CD4-positive, alpha-beta T cell treated with Interleukin-12 subunit alpha and Interleukin-12 subunit beta, for 1 hour (primary cell): ENCODE results near the gene RNF121.

ENCODE experiments used
- DNase-seq: peaks from one replicate; pipeline ENCODE4 v3.0.0-alpha.2; 2020

The RNF121 gene

GRCh38 chr11:72039031-72039855 is 110.4 kb downstream of the RNF121 start:
- DNase-seq: no peak

GRCh38 chr11:72039856-72040401 is 111.1 kb downstream of the RNF121 start:
- peak; percentile 24 for DNase-seq

DNA sequence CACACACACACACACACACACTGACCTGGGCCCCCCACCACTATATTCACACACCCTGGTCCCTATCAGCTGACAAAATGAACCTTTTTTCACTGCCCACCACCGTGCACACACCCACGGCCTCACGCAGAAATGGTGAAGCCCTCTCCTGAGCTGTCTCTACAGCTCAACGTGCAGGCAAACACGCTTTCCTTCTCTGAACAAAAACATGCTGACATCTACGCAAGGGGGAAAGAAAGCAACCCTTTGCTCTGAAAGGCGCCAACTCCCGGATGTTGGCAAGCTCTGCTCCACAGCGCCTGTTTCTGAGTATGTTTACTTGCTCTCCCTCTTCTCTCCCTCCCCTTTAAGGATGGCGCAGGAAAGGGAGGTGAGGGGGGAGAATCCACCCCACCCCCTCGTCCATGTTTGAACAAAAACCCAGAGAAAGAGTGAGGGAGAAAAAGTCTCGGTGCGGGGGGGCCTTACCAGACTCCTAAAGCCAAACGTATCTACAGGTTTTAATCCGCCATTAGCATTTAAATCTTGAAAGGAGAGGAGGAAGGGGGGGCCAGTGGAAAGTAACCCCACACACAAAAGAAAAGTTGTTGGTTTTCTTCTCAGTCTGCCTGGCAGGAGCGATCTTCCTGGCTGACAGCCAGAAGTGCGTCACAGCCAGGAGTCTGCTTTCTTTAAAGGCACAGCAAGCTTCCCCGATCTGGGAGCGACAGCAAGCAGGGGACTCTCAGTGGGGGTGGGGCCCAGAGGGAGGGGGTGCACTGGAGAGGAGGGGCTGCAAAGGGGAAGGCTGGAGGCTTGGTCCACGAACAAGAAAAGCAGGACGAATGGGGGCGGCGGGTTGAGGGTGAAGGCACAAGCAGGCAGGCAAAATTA is 111.9 kb downstream of the RNF121 start:
- peak; percentile 81 for DNase-seq

DNA sequence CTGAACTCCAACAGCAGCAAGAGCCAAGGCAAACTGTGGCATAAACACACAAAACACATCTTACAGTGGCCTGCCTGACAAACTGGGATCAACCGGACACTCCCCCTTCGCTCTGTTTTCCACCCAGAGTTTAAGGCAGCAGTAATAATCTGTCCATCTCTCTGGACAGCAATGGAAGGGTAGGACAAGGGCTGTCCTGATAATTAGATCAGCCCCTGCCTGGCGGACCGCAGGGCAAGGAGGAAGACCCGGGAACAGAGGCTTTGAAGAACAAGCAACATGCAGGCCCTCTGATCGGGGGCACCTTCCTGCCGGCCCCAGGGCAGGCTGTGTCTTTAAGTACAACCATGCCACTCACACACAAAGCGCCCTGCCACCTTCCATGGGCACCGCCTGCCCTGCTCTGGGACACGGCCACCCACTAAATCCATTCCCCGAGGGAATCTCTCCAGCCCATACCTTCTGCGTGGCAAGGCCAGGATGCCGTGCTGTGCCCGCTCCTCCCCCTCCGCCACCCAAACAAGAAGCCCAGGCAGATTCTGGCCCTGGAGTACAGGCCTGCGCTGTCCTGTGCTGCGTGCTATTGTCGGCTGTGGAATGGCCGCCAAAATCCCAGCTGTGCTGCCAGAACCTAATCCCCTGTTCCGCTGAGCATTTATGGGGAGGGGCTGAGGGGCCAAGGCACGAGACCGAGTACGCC is 112.7 kb downstream of the RNF121 start:
- peak; percentile 48 for DNase-seq

DNA sequence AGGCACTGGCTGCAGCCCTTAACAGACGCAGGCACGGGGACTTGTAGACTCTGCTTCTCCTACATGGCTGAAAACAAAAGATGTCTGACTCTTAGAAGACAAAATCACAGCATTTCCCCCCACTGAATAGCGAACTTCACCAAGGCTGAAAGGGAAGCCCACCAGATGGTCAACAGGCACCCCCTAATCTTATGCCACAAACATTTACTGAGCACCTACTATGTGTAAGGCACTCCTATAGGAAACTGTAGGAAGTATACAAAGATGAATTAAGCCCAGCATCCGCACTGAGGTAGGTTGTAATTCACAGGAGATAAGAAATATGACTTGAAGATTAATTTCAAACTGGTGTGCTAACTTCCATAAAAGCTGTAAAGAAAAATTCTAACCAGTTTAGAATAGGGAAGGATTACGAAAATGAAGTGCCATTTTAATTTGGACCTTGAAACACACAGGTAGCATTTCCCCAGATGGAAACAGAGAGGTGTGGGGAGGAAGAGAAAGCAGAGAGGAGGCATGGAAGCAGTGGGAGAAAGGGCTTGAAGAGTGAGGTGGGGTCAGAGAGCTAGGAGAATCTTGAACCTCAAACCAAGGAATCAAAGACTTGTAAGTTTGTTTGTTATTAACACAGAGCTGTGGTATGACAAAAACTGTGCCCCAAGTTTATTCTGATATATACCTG is 113.4 kb downstream of the RNF121 start:
- DNase-seq: no peak

- no peak for DNase-seq
Measured at GRCh38 chr11:72045849-72046248, 117.0 kb downstream of the RNF121 start.
